Erythroblast (primary cell): ENCODE measurements around the gene KBTBD8.

ENCODE experiments used
- GATA1 ChIP-seq: IDR thresholded peaks from 2 replicates; pipeline ENCODE4 v1.6.1; 2011; ENCODE audit warnings: low read depth, mild to moderate bottlenecking, control low read depth, low read length, moderate library complexity
- POLR2A ChIP-seq: IDR thresholded peaks from 2 replicates; pipeline ENCODE4 v1.6.1; 2011; ENCODE audit warnings: mild to moderate bottlenecking, low read length

DNA sequence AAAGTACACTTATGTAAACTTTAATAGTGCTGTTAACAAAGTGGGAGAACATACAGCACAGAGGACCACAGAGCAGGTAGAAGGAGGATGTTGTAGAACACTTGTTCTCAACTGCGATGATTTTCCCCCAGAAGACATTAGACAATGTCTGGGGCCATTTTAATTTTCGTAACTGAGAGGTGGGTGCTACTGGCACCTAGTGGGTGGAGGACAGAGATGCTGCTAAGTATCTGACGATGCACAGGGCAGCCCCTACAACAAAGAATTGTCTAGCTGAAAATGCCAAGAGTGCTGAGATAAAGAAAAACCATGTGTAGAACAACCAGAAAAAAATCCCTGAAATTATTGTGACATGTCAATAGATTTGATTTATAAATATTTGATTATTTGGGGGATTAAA is 5.0 kb upstream of the KBTBD8 start:
- TF ChIP-seq POLR2A: no peak
- TF ChIP-seq GATA1: no peak
